Left ventricle myocardium inferior (tissue), 1 donor: ENCODE results near the gene ALKBH4. TPM values are rescaled to one million over a fixed set of nuclear protein-coding genes. Genes with fewer than 3 reads are reported as not detected.

ENCODE experiments used
- DNase-seq: peaks from one replicate; pipeline ENCODE4 v3.0.0-alpha.2; 2020
- H3K27ac ChIP-seq: fragments of 200-600 bp; replicated peaks from 2 replicates; pipeline ENCODE4 v1.8.0; 2021
- H3K27me3 ChIP-seq: fragments of 200-600 bp; 2 replicates; pipeline ENCODE4 v1.8.0; 2021; ENCODE audit warnings: low read depth
- H3K36me3 ChIP-seq: fragments of 200-600 bp; 2 replicates; pipeline ENCODE4 v1.8.0; 2021
- H3K4me1 ChIP-seq: fragments of 200-600 bp; 2 replicates; pipeline ENCODE4 v1.8.0; 2021
- H3K4me3 ChIP-seq: fragments of 200-600 bp; 2 replicates; pipeline ENCODE4 v1.8.0; 2021; ENCODE audit warnings: mild to moderate bottlenecking, moderate library complexity
- H3K9me3 ChIP-seq: fragments of 200-600 bp; replicated peaks from 2 replicates; pipeline ENCODE4 v1.8.0; 2021
- intact Hi-C: fragments of 100-400 bp; cut with micrococcal nuclease; formaldehyde crosslinking; loops from one replicate; pipeline ENCODE4 v1.11.0; 2022
- total RNA-seq: library from RNA; stranded (reverse); fragmentation: NEBNext Ultra II Directional; extraction: Animal tissue kit (Norgen Biotek cat#: 25700); gene quantifications from one replicate; pipeline ENCODE4 v1.2.1, GENCODE V29; 2021
- TF ChIP-seq, protein P1 (sequence below): fragments of 200-600 bp; IDR thresholded peaks from 2 replicates; pipeline ENCODE4 v1.8.0; 2021; ENCODE audit warnings: antibody characterized with exemption, mild to moderate bottlenecking, borderline replicate concordance
- donor health status: DM: no; HTN: yes; CAD: no; lungs with severe emphysema.

ALKBH4 gene
- total RNA-seq, 1 donor from 2014 or later = 6.0 TPM

DNA sequence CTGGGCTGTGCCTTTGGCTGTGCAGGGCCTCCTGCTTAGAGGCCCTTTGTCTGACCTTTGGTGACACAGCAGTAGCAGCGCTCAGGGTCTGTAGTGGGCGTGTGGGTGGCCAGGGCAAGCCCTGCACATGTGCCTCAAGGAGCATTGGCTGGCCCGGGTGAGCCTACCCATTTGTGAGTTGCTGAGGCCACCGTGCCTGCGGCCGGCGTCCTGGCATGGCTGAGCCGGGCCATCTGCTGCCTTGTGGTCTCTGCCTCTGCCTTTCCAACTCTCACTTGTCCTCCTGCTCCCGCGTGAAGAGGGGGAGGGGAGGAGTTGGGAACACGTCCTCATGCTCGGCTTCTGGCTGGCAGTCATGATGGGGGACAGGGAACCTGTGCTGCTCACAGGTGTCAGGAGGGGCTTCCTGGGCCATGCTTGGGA lies 40.5 kb downstream of the ALKBH4 start:
- H3K9me3 ChIP-seq = no peaks in the 10 kb centered on the region
- H3K4me1 ChIP-seq = no peaks in the 10 kb centered on the region
- no peak for DNase-seq
- intact Hi-C loops = no loop called here
- H3K36me3 ChIP-seq = peaks cover 58% of the 10 kb centered on the region
- TF ChIP-seq, protein P1, sequence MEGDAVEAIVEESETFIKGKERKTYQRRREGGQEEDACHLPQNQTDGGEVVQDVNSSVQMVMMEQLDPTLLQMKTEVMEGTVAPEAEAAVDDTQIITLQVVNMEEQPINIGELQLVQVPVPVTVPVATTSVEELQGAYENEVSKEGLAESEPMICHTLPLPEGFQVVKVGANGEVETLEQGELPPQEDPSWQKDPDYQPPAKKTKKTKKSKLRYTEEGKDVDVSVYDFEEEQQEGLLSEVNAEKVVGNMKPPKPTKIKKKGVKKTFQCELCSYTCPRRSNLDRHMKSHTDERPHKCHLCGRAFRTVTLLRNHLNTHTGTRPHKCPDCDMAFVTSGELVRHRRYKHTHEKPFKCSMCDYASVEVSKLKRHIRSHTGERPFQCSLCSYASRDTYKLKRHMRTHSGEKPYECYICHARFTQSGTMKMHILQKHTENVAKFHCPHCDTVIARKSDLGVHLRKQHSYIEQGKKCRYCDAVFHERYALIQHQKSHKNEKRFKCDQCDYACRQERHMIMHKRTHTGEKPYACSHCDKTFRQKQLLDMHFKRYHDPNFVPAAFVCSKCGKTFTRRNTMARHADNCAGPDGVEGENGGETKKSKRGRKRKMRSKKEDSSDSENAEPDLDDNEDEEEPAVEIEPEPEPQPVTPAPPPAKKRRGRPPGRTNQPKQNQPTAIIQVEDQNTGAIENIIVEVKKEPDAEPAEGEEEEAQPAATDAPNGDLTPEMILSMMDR = no peak
- no peaks in the 10 kb centered on the region for H3K27me3 ChIP-seq
- H3K4me3 ChIP-seq = no peak overlapping the region
- no peak overlapping the region for H3K27ac ChIP-seq

DNA sequence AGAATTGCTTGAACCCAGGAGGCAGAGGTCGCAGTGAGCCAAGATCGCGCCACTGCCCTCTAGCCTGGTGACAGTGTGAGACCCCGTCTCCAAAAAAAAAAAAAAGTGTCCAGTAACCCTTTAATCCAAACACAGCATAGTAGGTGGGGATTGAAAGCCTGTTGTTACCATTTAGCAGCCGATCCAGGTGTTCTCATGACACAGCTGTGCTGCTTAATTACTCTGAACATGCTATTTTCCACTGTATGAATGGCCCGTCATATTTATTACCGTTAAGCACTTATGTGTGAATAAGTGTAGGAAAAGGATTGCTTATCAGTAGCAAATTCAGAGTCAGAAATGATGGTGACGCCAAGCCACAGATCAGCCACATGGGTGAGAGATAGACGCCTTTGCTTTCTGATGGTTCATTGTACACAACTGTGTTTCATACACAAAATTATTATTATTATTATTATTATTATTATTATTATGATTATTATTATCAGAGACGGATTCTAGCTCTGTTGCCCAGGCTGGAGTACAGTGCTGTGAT lies 42.9 kb downstream of the ALKBH4 start:
- Histone ChIP-seq H3K9me3 (no peaks in the 10 kb centered on the region), H3K36me3 (peaks cover 62% of the 10 kb centered on the region), H3K27me3 (no peaks in the 10 kb centered on the region), H3K4me1 (no peaks in the 10 kb centered on the region), H3K27ac (no peak overlapping the region), H3K4me3 (no peak overlapping the region)
- TF ChIP-seq, protein P1 = no peak
- intact Hi-C loops = no loop called here
- DNase-seq = no peak

DNA sequence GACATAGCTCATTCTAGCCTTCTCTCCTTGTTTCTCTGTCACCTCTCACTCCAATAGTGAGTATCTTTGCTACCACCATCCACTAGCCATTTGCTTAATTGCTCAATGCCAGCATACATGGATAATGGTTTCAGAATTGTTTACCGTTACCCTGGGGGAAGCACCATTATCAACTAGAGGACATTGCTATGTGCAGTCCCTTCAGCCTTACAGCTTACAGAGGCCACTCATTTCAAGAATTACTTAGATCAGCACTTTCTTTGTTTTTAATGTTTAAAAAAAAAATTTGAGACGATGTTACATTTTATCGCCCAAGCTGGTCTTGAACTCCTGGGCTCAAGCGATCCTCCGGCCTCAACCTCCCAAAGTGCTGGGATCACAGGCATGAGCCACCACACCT lies 46.1 kb downstream of the ALKBH4 start:
- Histone ChIP-seq H3K4me3 (no peak overlapping the region), H3K4me1 (no peaks in the 10 kb centered on the region), H3K36me3 (peaks cover 69% of the 10 kb centered on the region), H3K9me3 (no peaks in the 10 kb centered on the region), H3K27ac (no peak overlapping the region), H3K27me3 (no peaks in the 10 kb centered on the region)
- TF ChIP-seq, protein P1 = no peak
- intact Hi-C loops = no loop called here
- DNase-seq = no peak

DNA sequence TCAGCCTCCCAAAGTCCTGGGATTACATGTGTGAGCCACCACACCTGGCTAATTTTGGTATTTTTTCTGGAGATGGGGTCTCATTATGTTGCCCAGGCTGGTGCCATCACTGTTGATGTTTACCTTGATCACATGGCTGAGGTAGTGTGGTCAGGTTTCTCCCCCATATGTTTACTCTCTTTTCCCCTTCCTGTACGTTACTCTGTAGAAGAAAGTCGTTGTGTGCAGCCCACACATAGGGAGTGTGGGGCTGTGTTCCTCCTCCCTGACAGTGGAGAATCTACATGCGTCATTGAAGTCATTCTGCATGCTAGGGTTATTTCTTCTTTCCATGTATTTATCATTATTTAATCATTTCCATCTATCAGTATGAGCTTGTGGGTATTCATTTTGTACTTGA lies 47.6 kb downstream of the ALKBH4 start:
- H3K9me3 ChIP-seq = no peaks in the 10 kb centered on the region
- intact Hi-C loops = no loop called here

DNA sequence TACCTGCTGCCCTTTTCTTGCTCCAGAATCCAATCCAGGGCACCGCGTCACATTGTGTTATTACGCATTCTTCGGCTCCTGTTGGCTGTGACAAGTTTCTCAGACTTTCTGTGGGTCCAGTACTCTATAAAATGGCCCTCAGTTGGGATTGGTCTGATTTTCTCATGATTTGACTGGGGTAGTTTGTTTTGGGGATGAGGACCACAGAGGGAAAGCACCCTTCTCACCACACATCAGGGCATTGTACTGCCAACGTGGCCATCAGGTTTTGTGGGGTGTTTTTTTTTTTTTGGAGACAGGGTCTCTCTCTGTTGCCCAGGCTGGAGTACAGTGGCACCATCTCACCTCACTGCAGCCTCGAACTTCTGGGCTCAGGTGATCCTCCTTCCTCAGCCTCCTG lies 48.3 kb downstream of the ALKBH4 start:
- Histone ChIP-seq H3K4me1 (peaks cover 12% of the 10 kb centered on the region), H3K4me3 (no peak overlapping the region), H3K27ac (no peak overlapping the region), H3K27me3 (no peaks in the 10 kb centered on the region), H3K36me3 (peaks cover 70% of the 10 kb centered on the region), H3K9me3 (no peaks in the 10 kb centered on the region)
- DNase-seq = no peak
- TF ChIP-seq, protein P1 = no peak
- intact Hi-C loops = no loop called here

More for the DNA sequence above, 47.6 kb downstream of the ALKBH4 start:
- Histone ChIP-seq H3K27ac (no peak overlapping the region), H3K27me3 (no peaks in the 10 kb centered on the region), H3K4me3 (no peak overlapping the region), H3K4me1 (peaks cover 12% of the 10 kb centered on the region), H3K36me3 (peaks cover 70% of the 10 kb centered on the region)
- DNase-seq = no peak
- TF ChIP-seq, protein P1 = no peak
